ENCODE data around the gene SULT1C2. TPM values are rescaled to one million over a fixed set of nuclear protein-coding genes. Genes with fewer than 3 reads are reported as not detected.

SULT1C2 gene
- total and polyA plus RNA-seq, 2 of the 13 experiments (the other 11 are each of a cell fraction or from before 2014, with no cell fraction given), result 4.0 to 6.2 TPM

GRCh38 chr2:108271691-108272253, 16.9 kb upstream of the SULT1C2 start (continued):
- TF ChIP-seq ZNF703 (CRISPR knock-in tag; IDR thresholded peaks at IDR 0.05; ENCODE audit: borderline replicate concordance) (no peak), ZNF605 (CRISPR knock-in tag; IDR thresholded peaks at IDR 0.05) (peak; percentile 51; the same call in 1 of the 2 replicates), SMARCE1 (IDR thresholded peaks at IDR 0.05; ENCODE audit: borderline replicate concordance) (no peak), ASH2L (IDR thresholded peaks at IDR 0.05; ENCODE audit: insufficient read length, low read depth, low read length) (peak; percentile 29), CTCF (CRISPR knock-in tag; IDR thresholded peaks at IDR 0.05) (no peak), ZNF782 (CRISPR knock-in tag; IDR thresholded peaks at IDR 0.05; ENCODE audit: borderline replicate concordance) (no peak), TSC22D2 (CRISPR knock-in tag; IDR thresholded peaks at IDR 0.05; ENCODE audit: borderline replicate concordance) (no peak), ZMAT5 (CRISPR knock-in tag; IDR thresholded peaks at IDR 0.05; ENCODE audit: borderline replicate concordance, low read depth) (no peak), ZFY (CRISPR knock-in tag; IDR thresholded peaks at IDR 0.05) (peak; percentile 53), ZBTB25 (CRISPR knock-in tag; IDR thresholded peaks at IDR 0.05) (no peak), ZNF230 (CRISPR knock-in tag; IDR thresholded peaks at IDR 0.05) (no peak), KLF16 (CRISPR knock-in tag; IDR thresholded peaks at IDR 0.05) (no peak), ZNF724P (CRISPR knock-in tag; IDR thresholded peaks at IDR 0.05; ENCODE audit: borderline replicate concordance) (no peak)
- TF ChIP-seq, protein P1, sequence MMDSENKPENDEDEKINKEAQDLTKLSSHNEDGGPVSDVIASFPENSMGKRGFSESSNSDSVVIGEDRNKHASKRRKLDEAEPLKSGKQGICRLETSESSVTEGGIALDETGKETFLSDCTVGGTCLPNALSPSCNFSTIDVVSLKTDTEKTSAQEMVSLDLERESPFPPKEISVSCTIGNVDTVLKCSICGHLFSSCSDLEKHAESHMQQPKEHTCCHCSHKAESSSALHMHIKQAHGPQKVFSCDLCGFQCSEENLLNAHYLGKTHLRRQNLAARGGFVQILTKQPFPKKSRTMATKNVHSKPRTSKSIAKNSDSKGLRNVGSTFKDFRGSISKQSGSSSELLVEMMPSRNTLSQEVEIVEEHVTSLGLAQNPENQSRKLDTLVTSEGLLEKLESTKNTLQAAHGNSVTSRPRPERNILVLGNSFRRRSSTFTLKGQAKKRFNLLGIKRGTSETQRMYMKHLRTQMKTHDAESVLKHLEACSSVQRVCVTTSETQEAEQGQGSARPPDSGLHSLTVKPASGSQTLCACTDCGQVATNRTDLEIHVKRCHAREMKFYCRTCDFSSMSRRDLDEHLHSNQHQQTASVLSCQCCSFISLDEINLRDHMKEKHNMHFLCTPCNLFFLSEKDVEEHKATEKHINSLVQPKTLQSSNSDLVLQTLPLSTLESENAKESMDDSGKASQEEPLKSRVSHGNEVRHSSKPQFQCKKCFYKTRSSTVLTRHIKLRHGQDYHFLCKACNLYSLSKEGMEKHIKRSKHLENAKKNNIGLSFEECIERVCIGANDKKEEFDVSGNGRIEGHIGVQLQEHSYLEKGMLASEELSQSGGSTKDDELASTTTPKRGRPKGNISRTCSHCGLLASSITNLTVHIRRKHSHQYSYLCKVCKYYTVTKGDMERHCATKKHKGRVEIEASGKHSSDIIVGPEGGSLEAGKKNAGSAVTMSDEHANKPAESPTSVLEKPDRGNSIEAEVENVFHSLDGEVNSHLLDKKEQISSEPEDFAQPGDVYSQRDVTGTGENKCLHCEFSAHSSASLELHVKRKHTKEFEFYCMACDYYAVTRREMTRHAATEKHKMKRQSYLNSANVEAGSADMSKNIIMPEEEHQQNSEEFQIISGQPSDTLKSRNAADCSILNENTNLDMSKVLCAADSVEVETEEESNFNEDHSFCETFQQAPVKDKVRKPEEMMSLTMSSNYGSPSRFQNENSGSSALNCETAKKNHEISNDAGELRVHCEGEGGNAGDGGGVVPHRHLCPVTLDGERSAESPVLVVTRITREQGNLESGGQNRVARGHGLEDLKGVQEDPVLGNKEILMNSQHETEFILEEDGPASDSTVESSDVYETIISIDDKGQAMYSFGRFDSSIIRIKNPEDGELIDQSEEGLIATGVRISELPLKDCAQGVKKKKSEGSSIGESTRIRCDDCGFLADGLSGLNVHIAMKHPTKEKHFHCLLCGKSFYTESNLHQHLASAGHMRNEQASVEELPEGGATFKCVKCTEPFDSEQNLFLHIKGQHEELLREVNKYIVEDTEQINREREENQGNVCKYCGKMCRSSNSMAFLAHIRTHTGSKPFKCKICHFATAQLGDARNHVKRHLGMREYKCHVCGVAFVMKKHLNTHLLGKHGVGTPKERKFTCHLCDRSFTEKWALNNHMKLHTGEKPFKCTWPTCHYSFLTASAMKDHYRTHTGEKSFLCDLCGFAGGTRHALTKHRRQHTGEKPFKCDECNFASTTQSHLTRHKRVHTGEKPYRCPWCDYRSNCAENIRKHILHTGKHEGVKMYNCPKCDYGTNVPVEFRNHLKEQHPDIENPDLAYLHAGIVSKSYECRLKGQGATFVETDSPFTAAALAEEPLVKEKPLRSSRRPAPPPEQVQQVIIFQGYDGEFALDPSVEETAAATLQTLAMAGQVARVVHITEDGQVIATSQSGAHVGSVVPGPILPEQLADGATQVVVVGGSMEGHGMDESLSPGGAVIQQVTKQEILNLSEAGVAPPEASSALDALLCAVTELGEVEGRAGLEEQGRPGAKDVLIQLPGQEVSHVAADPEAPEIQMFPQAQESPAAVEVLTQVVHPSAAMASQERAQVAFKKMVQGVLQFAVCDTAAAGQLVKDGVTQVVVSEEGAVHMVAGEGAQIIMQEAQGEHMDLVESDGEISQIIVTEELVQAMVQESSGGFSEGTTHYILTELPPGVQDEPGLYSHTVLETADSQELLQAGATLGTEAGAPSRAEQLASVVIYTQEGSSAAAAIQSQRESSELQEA (CRISPR knock-in tag; IDR thresholded peaks at IDR 0.05; ENCODE audit: not compliant biosample characterization), result no peak
- TF ChIP-seq, protein P2, sequence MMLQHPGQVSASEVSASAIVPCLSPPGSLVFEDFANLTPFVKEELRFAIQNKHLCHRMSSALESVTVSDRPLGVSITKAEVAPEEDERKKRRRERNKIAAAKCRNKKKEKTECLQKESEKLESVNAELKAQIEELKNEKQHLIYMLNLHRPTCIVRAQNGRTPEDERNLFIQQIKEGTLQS (CRISPR knock-in tag; IDR thresholded peaks at IDR 0.05), result 0 out of 2 replicates have a peak, but pooled peaks have one; percentile 5
- TF ChIP-seq, protein P3, sequence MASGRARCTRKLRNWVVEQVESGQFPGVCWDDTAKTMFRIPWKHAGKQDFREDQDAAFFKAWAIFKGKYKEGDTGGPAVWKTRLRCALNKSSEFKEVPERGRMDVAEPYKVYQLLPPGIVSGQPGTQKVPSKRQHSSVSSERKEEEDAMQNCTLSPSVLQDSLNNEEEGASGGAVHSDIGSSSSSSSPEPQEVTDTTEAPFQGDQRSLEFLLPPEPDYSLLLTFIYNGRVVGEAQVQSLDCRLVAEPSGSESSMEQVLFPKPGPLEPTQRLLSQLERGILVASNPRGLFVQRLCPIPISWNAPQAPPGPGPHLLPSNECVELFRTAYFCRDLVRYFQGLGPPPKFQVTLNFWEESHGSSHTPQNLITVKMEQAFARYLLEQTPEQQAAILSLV (CRISPR knock-in tag; IDR thresholded peaks at IDR 0.05; ENCODE audit: borderline replicate concordance), result no peak
